HG03469 (cell line): ENCODE data around the gene CBX4.

ENCODE experiments used
- ATAC-seq: cut with Tn5 transposase; IDR thresholded peaks from one replicate; pipeline ENCODE4 v1.9.1; 2021; ENCODE audit warnings: mild to moderate bottlenecking, moderate library complexity, moderate number of reproducible peaks; ENCODE audit not compliant: unreplicated experiment

Gene CBX4

GRCh38 chr17:79839356-79840268 lies at the start of gene CBX4:
TSS of gene CBX4 (minus strand) at chr17:79839440. CDS start at chr17:79839251, 189 bp downstream.
- ATAC-seq: peak; percentile 32

- no peak for ATAC-seq
Observed at GRCh38 chr17:79888009-79888540, 48.8 kb upstream of the CBX4 start.

GRCh38 chr17:79887451-79887991 lies 48.3 kb upstream of the CBX4 start:
- no peak for ATAC-seq

GRCh38 chr17:79883202-79883601 lies 44.0 kb upstream of the CBX4 start:
- ATAC-seq: no peak

- no peak for ATAC-seq
Observed at GRCh38 chr17:79878329-79878947, 39.2 kb upstream of the CBX4 start.

- ATAC-seq: no peak
Observed at GRCh38 chr17:79877041-79877440, 37.8 kb upstream of the CBX4 start.

GRCh38 chr17:79875511-79875910 lies 36.3 kb upstream of the CBX4 start:
- no peak for ATAC-seq

GRCh38 chr17:79874329-79874981 lies 35.2 kb upstream of the CBX4 start:
- no peak for ATAC-seq

- no peak for ATAC-seq
Observed at GRCh38 chr17:79873583-79873982, 34.3 kb upstream of the CBX4 start.

- ATAC-seq: no peak
Observed at GRCh38 chr17:79872762-79873161, 33.5 kb upstream of the CBX4 start.

GRCh38 chr17:79871131-79871530 lies 31.9 kb upstream of the CBX4 start:
- ATAC-seq: no peak

GRCh38 chr17:79870540-79870939 lies 31.3 kb upstream of the CBX4 start:
- ATAC-seq: no peak

- ATAC-seq: no peak
Observed at GRCh38 chr17:79866791-79867518, 27.7 kb upstream of the CBX4 start.

GRCh38 chr17:79865351-79866210 lies 26.3 kb upstream of the CBX4 start:
- no peak for ATAC-seq

- no peak for ATAC-seq
Observed at GRCh38 chr17:79864617-79865250, 25.5 kb upstream of the CBX4 start.

- ATAC-seq: no peak
Observed at GRCh38 chr17:79864147-79864546, 24.9 kb upstream of the CBX4 start.

GRCh38 chr17:79862771-79863440 lies 23.7 kb upstream of the CBX4 start:
- ATAC-seq: no peak

GRCh38 chr17:79862238-79862637 lies 23.0 kb upstream of the CBX4 start:
- no peak for ATAC-seq
